ENCODE measurements around the gene LIMCH1.

The LIMCH1 gene

GRCh38 chr4:41660352-41660751 lies 122.4 kb downstream of the LIMCH1 start:
- TF ChIP-seq CTCF (IDR thresholded peaks at IDR 0.05; ENCODE audit: insufficient read depth, low read length, poor library complexity, severe bottlenecking): no peak
- H3K4me3 ChIP-seq (replicated peaks; ENCODE audit: low read depth, low read length): no peak overlapping the region
- no peaks in the 10 kb centered on the region; the same call in 1 of the 2 replicates for H3K27me3 ChIP-seq (replicated peaks; ENCODE audit: control insufficient read depth, insufficient read depth, low read length)
- H3K36me3 ChIP-seq (ENCODE audit: control insufficient read depth, insufficient read depth, low read length): no peaks in the 10 kb centered on the region
- DNase-seq (ENCODE audit: extremely low read depth, insufficient read length): no peak

- Histone ChIP-seq H3K4me3 (replicated peaks; ENCODE audit: low read depth, low read length) (no peak overlapping the region), H3K36me3 (ENCODE audit: control insufficient read depth, insufficient read depth, low read length) (no peaks in the 10 kb centered on the region), H3K27me3 (replicated peaks; ENCODE audit: control insufficient read depth, insufficient read depth, low read length) (no peaks in the 10 kb centered on the region; the same call in 1 of the 2 replicates)
- TF ChIP-seq CTCF (IDR thresholded peaks at IDR 0.05; ENCODE audit: insufficient read depth, low read length, poor library complexity, severe bottlenecking): peak; percentile 93
- no peak for DNase-seq (ENCODE audit: extremely low read depth, insufficient read length)
Observed at GRCh38 chr4:41661442-41662076, 123.6 kb downstream of the LIMCH1 start.

- TF ChIP-seq CTCF (IDR thresholded peaks at IDR 0.05; ENCODE audit: insufficient read depth, low read length, poor library complexity, severe bottlenecking): no peak
- Histone ChIP-seq H3K27me3 (replicated peaks; ENCODE audit: control insufficient read depth, insufficient read depth, low read length) (no peaks in the 10 kb centered on the region; the same call in 1 of the 2 replicates), H3K4me3 (replicated peaks; ENCODE audit: low read depth, low read length) (no peak overlapping the region), H3K36me3 (ENCODE audit: control insufficient read depth, insufficient read depth, low read length) (no peaks in the 10 kb centered on the region)
- no peak for DNase-seq (ENCODE audit: extremely low read depth, insufficient read length)
Observed at GRCh38 chr4:41665636-41666207, 127.8 kb downstream of the LIMCH1 start.

- H3K36me3 ChIP-seq (ENCODE audit: control insufficient read depth, insufficient read depth, low read length): no peaks in the 10 kb centered on the region
- no peak for TF ChIP-seq CTCF (IDR thresholded peaks at IDR 0.05; ENCODE audit: insufficient read depth, low read length, poor library complexity, severe bottlenecking)
- no peak for DNase-seq (ENCODE audit: extremely low read depth, insufficient read length)
- H3K4me3 ChIP-seq (replicated peaks; ENCODE audit: low read depth, low read length): no peak overlapping the region
- H3K27me3 ChIP-seq (replicated peaks; ENCODE audit: control insufficient read depth, insufficient read depth, low read length): no peaks in the 10 kb centered on the region; the same call in 1 of the 2 replicates
Observed at GRCh38 chr4:41668024-41668423, 130.1 kb downstream of the LIMCH1 start.

GRCh38 chr4:41670530-41670929 lies 132.6 kb downstream of the LIMCH1 start:
- TF ChIP-seq CTCF (IDR thresholded peaks at IDR 0.05; ENCODE audit: insufficient read depth, low read length, poor library complexity, severe bottlenecking): no peak
- Histone ChIP-seq H3K36me3 (ENCODE audit: control insufficient read depth, insufficient read depth, low read length) (no peaks in the 10 kb centered on the region), H3K27me3 (replicated peaks; ENCODE audit: control insufficient read depth, insufficient read depth, low read length) (no peaks in the 10 kb centered on the region; the same call in 1 of the 2 replicates), H3K4me3 (replicated peaks; ENCODE audit: low read depth, low read length) (no peak overlapping the region)
- DNase-seq (ENCODE audit: extremely low read depth, insufficient read length): no peak

Measured in GM06990 (cell line).